Measurements from ENCODE around the gene ARID4B. TPM values are rescaled to one million over a fixed set of nuclear protein-coding genes. Genes with fewer than 3 reads are reported as not detected.

ARID4B gene
- total and polyA plus RNA-seq, 7 experiments from 2014 or later: 60.8 to 124 (median 86.3) TPM

DNA sequence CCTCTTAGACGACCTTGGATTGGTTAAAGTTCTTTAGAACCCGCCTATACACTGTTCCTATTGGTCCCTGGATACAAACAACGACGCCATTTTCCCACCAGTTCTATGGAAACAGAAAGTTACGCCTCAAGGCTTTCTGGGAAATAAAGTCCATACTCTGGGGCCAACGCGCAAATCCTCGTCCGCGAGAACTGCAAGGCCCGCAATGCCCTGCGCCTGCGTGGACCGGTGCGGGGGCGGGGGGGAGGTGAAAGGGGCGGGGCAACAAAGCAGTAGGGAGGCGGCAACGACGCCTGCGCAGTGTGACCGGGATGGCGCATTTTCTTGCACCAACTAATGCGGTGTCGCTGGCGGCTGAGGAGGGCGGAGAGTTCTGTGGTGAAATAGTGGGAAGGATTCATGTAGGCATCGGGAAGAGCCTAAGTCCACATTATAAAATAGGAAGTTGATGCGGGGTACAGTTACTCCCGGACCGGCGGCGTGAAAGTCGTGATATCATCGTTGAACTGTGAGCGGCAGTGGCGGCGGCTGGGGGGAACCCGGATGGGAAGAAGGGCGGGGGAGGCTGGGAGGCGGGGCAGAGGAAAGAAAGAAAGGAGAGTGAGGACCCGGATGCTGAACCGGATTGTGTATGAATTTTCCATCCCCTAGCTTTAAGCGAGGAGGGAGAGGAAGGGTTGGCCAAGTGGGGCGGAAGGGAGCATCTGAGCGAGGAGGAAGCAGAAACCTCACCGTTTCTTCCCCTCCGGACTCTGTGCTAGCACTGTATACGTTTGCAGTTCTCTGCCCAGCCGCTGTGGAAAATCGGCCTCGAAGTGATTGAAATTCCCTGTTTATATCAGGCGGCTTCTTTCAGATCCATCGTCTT lies 526 bp upstream of the ARID4B start, which contains the start of gene GGPS1:
Gene GGPS1, plus strand, starts transcription at position 300 of the 868 bp plus-strand sequence. CDS start 6,695 bp downstream, outside the sequence.
- Histone ChIP-seq H3K4me1 (ENCODE audit: control insufficient read depth in 2 of 2, insufficient read depth in 2 of 2, low read length in 2 of 2) (peaks cover 40 to 54% of the 10 kb centered on the region in 2 donors), H3K4me3 (ENCODE audit: low read length) (peak within 1 kb of the TSS; percentile 82), H3K27ac (ENCODE audit: low read depth, low read length) (peak within 1 kb of the TSS; percentile 100), H3K9me3 (ENCODE audit: control insufficient read depth in 2 of 3, low read length in 3 of 3) (peaks cover 0 to 4% (median 0%) of the 10 kb centered on the region in 3 experiments), H3K27me3 (ENCODE audit: control insufficient read depth in 2 of 2, insufficient read depth in 2 of 2, low read length in 2 of 2) (no peaks in the 10 kb centered on the region), H3K36me3 (ENCODE audit: control insufficient read depth in 2 of 3, insufficient read depth in 3 of 3, low read length in 3 of 3) (peaks cover 0 to 14% (median 0%) of the 10 kb centered on the region in 3 experiments)
- Mint-ChIP-seq H3K4me3 (no peak within 1 kb of the TSS), H3K4me1 (peaks cover 23 to 42% (median 31%) of the 10 kb centered on the region in 7 donors), H3K27me3 (no peaks in the 10 kb centered on the region), H3K27ac (peak within 1 kb of the TSS in 2 of 9 donors; percentile 91 to 94), H3K36me3 (peaks cover 3 to 17% (median 5%) of the 10 kb centered on the region in 5 donors), H3K9me3 (no peaks in the 10 kb centered on the region)
- CTCF ChIA-PET: interaction anchor here (1.5 kb wide), 1 partner anchor 67 kb away, joined by 3 read pairs; no protein-coding TSS in a partner anchor
- intact Hi-C loops (cut with micrococcal nuclease): loop anchor here (1.0 to 5.0 kb wide), 25 partner anchors 9 to 1469 kb away; partner anchors contain the start of genes B3GALNT2 (in 2 of the 2), COA6 (in 2 of the 2), MTR (in 2 of the 2) and RBM34 (in 2 of the 2)
- POLR2A ChIA-PET: interaction anchor here (0.6 to 2.7 kb wide), 12 partner anchors 9 to 1468 kb away, joined by 3 to 7 read pairs (median 4); partner anchors contain the start of gene RBM34
- peak; percentile 87 for ATAC-seq
- DNase-seq: peak; percentile 95 to 99 (median 97)

DNA sequence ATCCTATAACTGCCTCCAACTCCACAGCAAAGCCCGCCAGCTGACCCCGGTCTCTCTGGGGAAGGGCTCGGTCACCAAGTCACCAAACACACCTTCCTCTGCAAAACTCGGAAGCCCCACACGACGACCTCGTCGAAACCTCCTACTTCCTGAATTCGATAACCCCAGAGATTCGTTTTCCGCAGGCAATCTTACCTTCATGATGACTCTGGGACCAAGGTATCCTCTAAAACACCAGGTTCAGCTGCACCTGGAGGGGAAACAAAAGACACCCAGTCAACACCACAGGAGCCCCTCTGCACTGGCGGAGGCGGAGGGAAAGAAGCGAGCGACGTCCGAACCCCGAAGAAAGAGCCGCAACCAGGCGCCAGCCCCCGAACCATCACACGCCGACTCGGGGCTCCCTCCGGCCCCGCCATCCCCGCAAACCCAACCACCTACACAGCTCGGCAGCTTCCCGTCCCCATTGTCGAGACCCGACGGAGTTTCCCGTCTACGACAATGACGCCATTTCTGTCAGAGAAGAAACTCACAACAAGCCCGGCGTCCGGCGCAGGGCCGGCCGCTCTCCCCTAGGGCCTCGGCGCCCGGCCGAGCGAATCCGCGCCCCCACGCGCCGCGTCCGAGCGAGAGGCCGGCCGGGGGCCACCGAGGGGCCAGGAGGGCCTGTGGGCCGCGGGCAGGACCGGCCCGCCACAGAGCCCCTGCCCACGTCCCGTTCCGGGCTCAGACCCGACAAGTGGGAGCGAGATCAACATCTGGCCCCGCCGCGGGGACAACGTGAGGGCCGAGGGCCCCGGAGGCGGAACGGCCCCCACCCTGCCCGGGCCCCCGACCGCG lies 1.0 kb downstream of the ARID4B start:
- Histone ChIP-seq H3K27ac (ENCODE audit: low read depth, low read length) (peak overlapping the region; percentile 100), H3K4me1 (ENCODE audit: control insufficient read depth in 2 of 2, insufficient read depth in 2 of 2, low read length in 2 of 2) (peaks cover 47 to 51% of the 10 kb centered on the region in 2 donors), H3K36me3 (ENCODE audit: control insufficient read depth in 2 of 3, insufficient read depth in 3 of 3, low read length in 3 of 3) (peaks cover 0 to 14% (median 0%) of the 10 kb centered on the region in 3 experiments), H3K9me3 (ENCODE audit: control insufficient read depth in 2 of 3, low read length in 3 of 3) (peaks cover 0 to 4% (median 0%) of the 10 kb centered on the region in 3 experiments), H3K27me3 (ENCODE audit: control insufficient read depth in 2 of 2, insufficient read depth in 2 of 2, low read length in 2 of 2) (no peaks in the 10 kb centered on the region), H3K4me3 (ENCODE audit: low read length) (peak overlapping the region; percentile 73)
- intact Hi-C loops (cut with micrococcal nuclease): loop anchor here (1.0 to 5.0 kb wide), 6 partner anchors 12 to 1470 kb away; partner anchors contain the start of genes ERO1B (in 1 of the 2) and MTR (in 1 of the 2)
- peak; percentile 53 to 82 (median 71) for DNase-seq
- peak; percentile 11 for ATAC-seq
- Mint-ChIP-seq H3K27ac (peak overlapping the region in 6 of 9 donors; percentile 95 to 99 (median 98)), H3K9me3 (no peaks in the 10 kb centered on the region), H3K4me1 (peaks cover 31 to 46% (median 42%) of the 10 kb centered on the region in 7 donors), H3K27me3 (no peaks in the 10 kb centered on the region), H3K36me3 (peaks cover 8 to 20% (median 11%) of the 10 kb centered on the region in 5 donors), H3K4me3 (peak overlapping the region in 8 of 10 donors; percentile 93 to 100 (median 98))
- ChIA-PET POLR2A (interaction anchor here (0.8 to 2.7 kb wide), 8 partner anchors 9 to 716 kb away, joined by 3 to 7 read pairs (median 3); partner anchors contain the start of gene RBM34), CTCF (interaction anchor here (1.7 kb wide), 1 partner anchor 9 kb away, joined by 4 read pairs; no protein-coding TSS in a partner anchor)

- no peaks in the 10 kb centered on the region for H3K9me3 Mint-ChIP-seq
- Histone ChIP-seq H3K36me3 (ENCODE audit: control insufficient read depth in 2 of 3, insufficient read depth in 3 of 3, low read length in 3 of 3) (peaks cover 0 to 14% (median 3%) of the 10 kb centered on the region in 3 experiments), H3K4me1 (ENCODE audit: control insufficient read depth in 2 of 2, insufficient read depth in 2 of 2, low read length in 2 of 2) (peaks cover 39 to 46% of the 10 kb centered on the region in 2 donors), H3K4me3 (ENCODE audit: low read length) (peak overlapping the region; percentile 73), H3K27me3 (ENCODE audit: control insufficient read depth in 2 of 2, insufficient read depth in 2 of 2, low read length in 2 of 2) (no peaks in the 10 kb centered on the region), H3K9me3 (ENCODE audit: control insufficient read depth in 2 of 3, low read length in 3 of 3) (peaks cover 0 to 4% (median 0%) of the 10 kb centered on the region in 3 experiments), H3K27ac (ENCODE audit: low read depth, low read length) (peak overlapping the region; percentile 100)
- peak overlapping the region in 8 of 10 donors; percentile 85 to 100 (median 98) for H3K4me3 Mint-ChIP-seq
- POLR2A ChIA-PET: interaction anchor here (0.7 to 1.0 kb wide), 2 partner anchors 26 to 38 kb away, joined by 4 to 6 read pairs; no protein-coding TSS in a partner anchor
- H3K27me3 Mint-ChIP-seq: no peaks in the 10 kb centered on the region
- H3K36me3 Mint-ChIP-seq: peaks cover 6 to 23% (median 13%) of the 10 kb centered on the region in 5 donors
- peak overlapping the region in 7 of 9 donors; percentile 39 to 99 (median 98) for H3K27ac Mint-ChIP-seq
- no peak for DNase-seq
- ATAC-seq: no peak
- CTCF ChIA-PET: interaction anchor here (1.7 kb wide), 1 partner anchor 8 kb away, joined by 4 read pairs; no protein-coding TSS in a partner anchor
- intact Hi-C loops (cut with micrococcal nuclease): loop anchor here (1.0 to 5.0 kb wide), 7 partner anchors 11 to 1471 kb away; partner anchors contain the start of genes ERO1B (in 1 of the 2) and MTR (in 1 of the 2)
- peaks cover 38 to 57% (median 51%) of the 10 kb centered on the region in 7 donors for H3K4me1 Mint-ChIP-seq
Measured at GRCh38 chr1:235325854-235326253, 2.1 kb downstream of the ARID4B start.

DNA sequence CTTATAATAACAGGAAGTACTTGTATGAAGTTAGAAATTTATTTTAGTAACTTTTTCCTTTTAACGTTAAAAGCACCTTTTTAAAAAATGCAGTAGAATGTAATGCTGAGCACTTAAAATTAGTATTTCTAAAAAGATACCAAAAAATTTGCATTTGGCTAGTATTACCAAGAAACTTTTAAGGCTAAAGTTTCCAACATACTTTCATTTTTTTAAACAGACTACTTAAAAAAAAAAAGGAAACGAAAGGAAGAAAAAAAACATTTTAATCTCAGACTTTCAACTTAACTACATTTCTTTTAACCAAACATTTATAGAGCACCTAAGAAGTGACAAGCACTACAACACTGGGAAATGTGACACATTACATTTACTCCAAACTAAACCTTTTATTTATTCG lies 2.8 kb downstream of the ARID4B start:
- CTCF ChIA-PET: no interaction called here
- intact Hi-C loops (cut with micrococcal nuclease): loop anchor here (1.0 to 5.0 kb wide), 6 partner anchors 11 to 1472 kb away; partner anchors contain the start of genes ERO1B (in 1 of the 2) and MTR (in 1 of the 2)
- Mint-ChIP-seq H3K27ac (peak overlapping the region in 8 of 9 donors; percentile 35 to 99 (median 80)), H3K4me1 (peaks cover 45 to 64% (median 59%) of the 10 kb centered on the region in 7 donors), H3K4me3 (peak overlapping the region in 8 of 10 donors; percentile 85 to 100 (median 98)), H3K36me3 (peaks cover 11 to 25% (median 20%) of the 10 kb centered on the region in 5 donors), H3K9me3 (no peaks in the 10 kb centered on the region), H3K27me3 (no peaks in the 10 kb centered on the region)
- Histone ChIP-seq H3K9me3 (ENCODE audit: control insufficient read depth in 2 of 3, low read length in 3 of 3) (peaks cover 0 to 4% (median 0%) of the 10 kb centered on the region in 3 experiments), H3K36me3 (ENCODE audit: control insufficient read depth in 2 of 3, insufficient read depth in 3 of 3, low read length in 3 of 3) (peaks cover 0 to 19% (median 5%) of the 10 kb centered on the region in 3 experiments), H3K27ac (ENCODE audit: low read depth, low read length) (peak overlapping the region; percentile 100), H3K4me1 (ENCODE audit: control insufficient read depth in 2 of 2, insufficient read depth in 2 of 2, low read length in 2 of 2) (peaks cover 34 to 44% of the 10 kb centered on the region in 2 donors), H3K27me3 (ENCODE audit: control insufficient read depth in 2 of 2, insufficient read depth in 2 of 2, low read length in 2 of 2) (no peaks in the 10 kb centered on the region), H3K4me3 (ENCODE audit: low read length) (peak overlapping the region; percentile 73)
- ATAC-seq: no peak
- DNase-seq: no peak
- POLR2A ChIA-PET: interaction anchor here (1.2 kb wide), 1 partner anchor 18 kb away, joined by 13 read pairs; no protein-coding TSS in a partner anchor

DNA sequence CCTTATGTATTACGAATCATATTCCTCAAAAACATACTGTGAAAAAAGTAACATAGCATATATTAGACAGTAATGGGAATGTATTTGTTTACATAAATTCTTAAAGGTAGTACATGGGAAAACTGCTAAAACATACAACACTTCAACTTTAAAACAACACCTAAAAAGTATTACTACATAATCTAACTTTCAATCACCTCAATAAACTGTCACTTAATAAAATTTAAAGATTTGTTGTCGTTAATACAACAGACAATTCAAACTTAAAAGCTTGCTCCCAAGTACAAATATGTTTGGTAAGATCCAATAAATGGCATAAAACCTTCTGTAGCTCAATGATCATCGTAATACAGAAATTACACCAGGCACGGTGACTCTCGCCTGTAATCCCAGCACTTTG lies 3.7 kb downstream of the ARID4B start:
- peaks cover 0 to 22% (median 5%) of the 10 kb centered on the region in 3 experiments for H3K36me3 ChIP-seq (ENCODE audit: control insufficient read depth in 2 of 3, insufficient read depth in 3 of 3, low read length in 3 of 3)
- intact Hi-C loops (cut with micrococcal nuclease): no loop called here
- ChIA-PET CTCF (interaction anchor here (0.7 kb wide), 1 partner anchor 101 kb away, joined by 4 read pairs; no protein-coding TSS in a partner anchor), POLR2A (interaction anchor here (1.2 to 1.6 kb wide), 2 partner anchors 17 to 25 kb away, joined by 6 to 13 read pairs; no protein-coding TSS in a partner anchor)
- H3K9me3 ChIP-seq (ENCODE audit: control insufficient read depth in 2 of 3, low read length in 3 of 3): peaks cover 0 to 4% (median 0%) of the 10 kb centered on the region in 3 experiments
- Mint-ChIP-seq H3K27ac (peak overlapping the region in 7 of 9 donors; percentile 59 to 98 (median 64)), H3K9me3 (no peaks in the 10 kb centered on the region), H3K4me3 (peak overlapping the region in 8 of 10 donors; percentile 65 to 100 (median 93)), H3K36me3 (peaks cover 11 to 27% (median 20%) of the 10 kb centered on the region in 5 donors), H3K4me1 (peaks cover 50 to 69% (median 64%) of the 10 kb centered on the region in 7 donors), H3K27me3 (no peaks in the 10 kb centered on the region)
- DNase-seq: no peak
- H3K27ac ChIP-seq (ENCODE audit: low read depth, low read length): peak overlapping the region; percentile 100
- no peak for ATAC-seq
- H3K4me3 ChIP-seq (ENCODE audit: low read length): no peak overlapping the region
- peaks cover 34 to 47% of the 10 kb centered on the region in 2 donors for H3K4me1 ChIP-seq (ENCODE audit: control insufficient read depth in 2 of 2, insufficient read depth in 2 of 2, low read length in 2 of 2)
- H3K27me3 ChIP-seq (ENCODE audit: control insufficient read depth in 2 of 2, insufficient read depth in 2 of 2, low read length in 2 of 2): no peaks in the 10 kb centered on the region

All from naive thymus-derived CD4-positive, alpha-beta T cell (primary cell).